HG02852 (cell line): Measurements from ENCODE around the gene TAF4.

Experiments used
- ATAC-seq: cut with Tn5 transposase; IDR thresholded peaks from one replicate; pipeline ENCODE4 v1.9.1; 2021; ENCODE audit warnings: mild to moderate bottlenecking, moderate library complexity; ENCODE audit not compliant: unreplicated experiment

Gene TAF4

GRCh38 chr20:62022575-62023139 lies 43.0 kb downstream of the TAF4 start:
- no peak for ATAC-seq

- ATAC-seq: no peak
These were observed 43.8 kb downstream of the TAF4 start for GRCh38 chr20:62021793-62022385.

GRCh38 chr20:62020935-62021701 lies 44.6 kb downstream of the TAF4 start:
- no peak for ATAC-seq

GRCh38 chr20:62019881-62020492 lies 45.7 kb downstream of the TAF4 start:
- no peak for ATAC-seq

- ATAC-seq: no peak
These were observed 46.4 kb downstream of the TAF4 start for GRCh38 chr20:62019144-62019805.

GRCh38 chr20:62018437-62019143 lies 47.1 kb downstream of the TAF4 start:
- no peak for ATAC-seq

- ATAC-seq: no peak
These were observed 50.0 kb downstream of the TAF4 start for GRCh38 chr20:62015540-62016288.

GRCh38 chr20:62014889-62015537 lies 50.7 kb downstream of the TAF4 start:
- no peak for ATAC-seq

GRCh38 chr20:62014488-62014775 lies 51.2 kb downstream of the TAF4 start:
- no peak for ATAC-seq

- ATAC-seq: no peak
These were observed 53.0 kb downstream of the TAF4 start for GRCh38 chr20:62012631-62013030.

GRCh38 chr20:62011938-62012534 lies 53.6 kb downstream of the TAF4 start:
- no peak for ATAC-seq

- no peak for ATAC-seq
These were observed 54.3 kb downstream of the TAF4 start for GRCh38 chr20:62011403-62011790.

GRCh38 chr20:62010551-62011402 lies 54.9 kb downstream of the TAF4 start:
- ATAC-seq: no peak

GRCh38 chr20:62009869-62010445 lies 55.7 kb downstream of the TAF4 start:
- no peak for ATAC-seq

- ATAC-seq: no peak
These were observed 56.4 kb downstream of the TAF4 start for GRCh38 chr20:62009322-62009721.

GRCh38 chr20:62008643-62009183 lies 57.0 kb downstream of the TAF4 start:
- ATAC-seq: no peak

- no peak for ATAC-seq
These were observed 58.5 kb downstream of the TAF4 start for GRCh38 chr20:62007127-62007647.

GRCh38 chr20:62006482-62006881 lies 59.2 kb downstream of the TAF4 start:
- no peak for ATAC-seq
